AG10803 (cell line): ENCODE measurements around the gene HOXD11.

Experiments used
- DNase-seq: peaks from one replicate; pipeline ENCODE4 v3.0.0; 2010; ENCODE audit warnings: low read depth
- H3K4me3 ChIP-seq: 2 replicates; pipeline ENCODE4 v1.5.1; 2011; ENCODE audit warnings: mild to moderate bottlenecking, low read length, control low read depth
- TF ChIP-seq, protein P1 (sequence below): conservative IDR thresholded peaks from 2 replicates; pipeline ENCODE4 v1.5.1; 2011; ENCODE audit warnings: mild to moderate bottlenecking, low read length, control low read depth, inconsistent platforms

Gene HOXD11

DNA sequence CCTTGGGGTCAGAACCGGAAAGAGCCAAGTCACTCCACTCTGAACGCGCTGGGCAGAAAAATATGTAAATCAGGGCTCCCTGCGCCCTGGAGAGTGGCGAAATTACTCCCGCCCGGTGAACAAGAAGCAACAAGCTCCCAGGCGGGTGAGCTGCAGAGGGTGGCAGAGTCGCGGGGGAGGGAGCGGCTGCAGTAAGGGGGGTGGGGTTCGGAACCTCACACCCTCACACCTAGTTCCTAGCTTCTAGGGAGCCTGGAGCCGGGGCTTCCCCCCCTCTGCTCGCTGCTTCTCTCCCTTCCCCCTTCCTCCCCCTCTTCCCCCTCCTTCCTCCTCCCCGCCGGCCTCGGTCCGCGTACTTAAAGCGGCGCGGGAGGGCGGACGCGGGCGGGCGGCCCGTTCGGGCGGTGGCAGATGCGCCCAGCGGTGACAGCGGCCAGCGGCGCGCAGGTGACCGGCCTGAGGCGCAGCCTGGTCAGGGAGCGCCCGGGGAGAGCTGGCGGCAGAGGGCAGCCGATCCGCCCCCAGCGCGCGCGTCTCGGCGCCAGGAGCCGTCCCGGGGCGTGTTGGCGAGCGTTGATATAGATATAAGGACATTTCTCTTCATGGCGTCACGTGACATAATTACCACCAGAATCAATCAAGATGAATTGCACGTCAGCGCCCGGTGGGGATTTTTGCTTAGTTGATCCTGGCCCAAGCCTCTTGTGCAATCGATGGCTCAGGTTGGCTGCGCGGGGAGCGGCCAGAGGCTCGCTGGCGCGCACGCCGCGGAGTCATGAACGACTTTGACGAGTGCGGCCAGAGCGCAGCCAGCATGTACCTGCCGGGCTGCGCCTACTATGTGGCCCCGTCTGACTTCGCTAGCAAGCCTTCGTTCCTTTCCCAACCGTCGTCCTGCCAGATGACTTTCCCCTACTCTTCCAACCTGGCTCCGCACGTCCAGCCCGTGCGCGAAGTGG, at the start of gene HOXD11:
TSS of gene HOXD11 (plus strand) at position 700 of the 959 bp plus-strand sequence. CDS start at position 776, 76 bp downstream.
- DNase-seq, result no peak
- peak within 1 kb of the TSS; percentile 20; the same call in 1 of the 2 replicates for H3K4me3 ChIP-seq
- TF ChIP-seq, protein P1, sequence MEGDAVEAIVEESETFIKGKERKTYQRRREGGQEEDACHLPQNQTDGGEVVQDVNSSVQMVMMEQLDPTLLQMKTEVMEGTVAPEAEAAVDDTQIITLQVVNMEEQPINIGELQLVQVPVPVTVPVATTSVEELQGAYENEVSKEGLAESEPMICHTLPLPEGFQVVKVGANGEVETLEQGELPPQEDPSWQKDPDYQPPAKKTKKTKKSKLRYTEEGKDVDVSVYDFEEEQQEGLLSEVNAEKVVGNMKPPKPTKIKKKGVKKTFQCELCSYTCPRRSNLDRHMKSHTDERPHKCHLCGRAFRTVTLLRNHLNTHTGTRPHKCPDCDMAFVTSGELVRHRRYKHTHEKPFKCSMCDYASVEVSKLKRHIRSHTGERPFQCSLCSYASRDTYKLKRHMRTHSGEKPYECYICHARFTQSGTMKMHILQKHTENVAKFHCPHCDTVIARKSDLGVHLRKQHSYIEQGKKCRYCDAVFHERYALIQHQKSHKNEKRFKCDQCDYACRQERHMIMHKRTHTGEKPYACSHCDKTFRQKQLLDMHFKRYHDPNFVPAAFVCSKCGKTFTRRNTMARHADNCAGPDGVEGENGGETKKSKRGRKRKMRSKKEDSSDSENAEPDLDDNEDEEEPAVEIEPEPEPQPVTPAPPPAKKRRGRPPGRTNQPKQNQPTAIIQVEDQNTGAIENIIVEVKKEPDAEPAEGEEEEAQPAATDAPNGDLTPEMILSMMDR, result no peak

DNA sequence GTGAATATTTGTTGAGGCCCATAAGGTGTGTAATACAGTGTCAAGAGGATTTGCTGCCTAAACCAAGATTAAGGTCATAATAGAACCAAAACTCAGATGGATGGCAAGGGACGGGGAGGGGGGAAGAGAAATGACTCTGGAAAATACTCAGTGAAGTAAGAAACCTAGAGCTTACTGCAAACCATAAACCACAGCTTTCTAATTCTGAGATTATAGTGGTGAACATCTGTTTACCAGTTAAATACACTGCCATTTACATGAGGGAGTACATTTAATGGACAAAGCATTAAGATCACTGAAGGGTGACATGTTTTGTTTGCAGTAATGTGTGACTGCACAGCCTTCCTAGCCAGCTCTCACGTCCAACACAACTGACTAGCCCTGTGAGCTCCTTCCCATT, 43.1 kb upstream of the HOXD11 start:
- no peak for DNase-seq
- TF ChIP-seq, protein P1, result no peak
- no peak overlapping the region for H3K4me3 ChIP-seq

DNA sequence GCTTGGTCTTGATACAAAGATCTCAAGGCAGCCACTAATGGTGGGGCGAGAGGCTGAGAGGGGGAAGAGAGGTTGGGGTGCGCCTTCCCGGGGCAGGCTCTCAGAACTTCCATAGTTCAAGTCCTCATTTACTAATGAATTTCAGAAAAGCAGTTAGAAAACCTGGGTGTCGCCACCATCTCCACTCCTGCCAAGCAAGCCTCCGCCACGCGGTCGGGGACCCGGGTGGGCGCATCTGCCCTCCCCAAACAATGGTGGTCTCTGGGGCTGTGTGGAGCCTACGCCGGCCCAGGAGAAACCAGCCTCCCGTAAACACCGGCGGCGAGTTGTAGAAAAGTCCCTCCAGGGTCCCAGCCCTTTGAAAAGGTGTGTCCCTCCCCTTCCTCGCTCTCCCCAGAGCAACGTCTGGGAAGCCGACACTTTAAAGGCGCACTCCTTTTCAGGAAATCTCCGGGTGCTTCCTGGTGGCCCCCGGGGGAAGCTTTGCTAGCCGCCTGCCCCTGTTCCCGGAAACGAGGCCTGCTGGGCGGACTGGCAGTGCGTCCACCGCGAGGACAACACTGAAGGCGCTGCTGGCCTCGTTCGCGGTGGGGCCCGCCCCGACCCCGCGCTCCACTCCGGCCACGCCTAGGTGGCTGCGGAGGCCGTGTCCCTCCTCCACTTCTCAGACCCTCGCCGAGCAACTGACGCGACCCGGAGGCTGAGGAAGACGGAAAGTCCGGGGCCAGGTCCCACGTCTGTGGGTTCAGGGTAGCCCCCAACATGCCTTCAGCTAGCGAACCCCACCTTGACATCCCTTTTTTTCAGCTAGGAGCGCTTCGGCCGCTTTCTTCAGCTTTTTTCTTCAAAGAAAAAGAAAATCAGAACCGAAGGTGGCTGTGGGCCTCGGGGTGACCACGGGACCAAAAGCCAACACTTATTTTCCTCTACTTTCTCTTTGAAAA, 40.2 kb upstream of the HOXD11 start:
- DNase-seq, result no peak
- H3K4me3 ChIP-seq, result peak overlapping the region; percentile 43
- TF ChIP-seq, protein P1, result no peak

DNA sequence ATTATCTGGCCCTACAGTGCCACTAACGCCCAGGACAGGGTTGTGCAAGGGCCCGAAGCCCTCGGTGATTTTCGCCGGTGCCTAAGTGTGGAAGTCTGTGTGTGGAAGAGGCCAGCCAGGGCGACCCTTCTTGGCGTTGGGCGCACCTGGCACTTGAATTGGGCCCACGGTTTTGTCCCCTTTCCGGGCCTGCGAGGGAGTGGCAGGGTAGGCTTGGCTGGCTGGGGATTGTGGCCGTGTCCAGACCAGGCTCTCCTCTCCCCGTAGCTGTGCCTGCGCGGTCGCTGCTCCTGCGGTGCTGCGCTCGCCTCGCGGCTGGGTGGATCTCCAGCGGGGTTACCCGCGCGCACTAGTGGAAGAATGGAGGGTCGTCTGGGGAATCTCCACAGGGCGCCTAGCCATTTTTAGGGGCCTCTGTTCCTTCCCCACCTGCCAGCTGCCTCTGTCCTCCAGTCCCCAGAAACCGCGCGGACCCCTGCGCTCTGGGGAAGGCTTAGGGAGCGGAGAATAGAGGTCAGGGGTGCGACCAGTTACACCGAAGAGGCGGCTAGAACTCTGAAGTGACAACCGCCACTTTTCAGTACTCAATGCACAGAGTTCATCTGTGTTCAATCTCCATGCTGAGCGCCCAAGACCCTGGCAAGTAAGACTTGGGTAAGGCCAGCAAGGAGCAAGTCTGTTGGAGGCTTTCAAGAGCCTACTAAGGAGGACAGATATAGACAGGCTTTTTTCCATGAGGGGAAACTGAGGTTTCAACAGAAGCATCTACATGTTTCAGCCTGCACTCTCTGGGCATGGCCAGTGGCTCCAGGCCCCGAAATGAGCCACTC, 39.3 kb upstream of the HOXD11 start:
- TF ChIP-seq, protein P1, result no peak
- H3K4me3 ChIP-seq, result peak overlapping the region; percentile 43
- no peak for DNase-seq

DNA sequence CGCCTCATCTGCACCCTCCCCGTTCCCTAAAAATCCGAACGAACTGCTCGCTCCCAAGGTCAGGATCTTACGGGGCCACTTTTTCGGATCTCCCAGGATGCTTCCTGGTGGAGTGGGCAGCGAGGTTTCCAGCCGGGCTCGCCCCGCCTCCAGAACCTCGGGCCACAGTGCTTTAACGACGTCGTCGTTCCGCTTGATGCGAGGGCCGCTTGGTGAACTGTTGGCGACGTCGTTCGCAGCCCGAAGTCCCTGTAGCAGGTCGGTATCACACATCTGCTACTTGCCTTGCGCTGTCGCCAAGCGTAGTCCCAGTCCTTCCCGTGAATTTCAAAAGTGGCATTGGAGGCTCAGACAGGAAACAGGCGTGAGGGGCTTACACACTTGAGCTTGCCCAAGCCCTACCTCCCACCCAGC, 38.7 kb upstream of the HOXD11 start:
- no peak overlapping the region for H3K4me3 ChIP-seq
- TF ChIP-seq, protein P1, result no peak
- no peak for DNase-seq
